ENCODE results near the gene QPRT. TPM values are rescaled to one million over a fixed set of nuclear protein-coding genes. Genes with fewer than 3 reads are reported as not detected.

QPRT gene
- total and polyA plus RNA-seq, 2 of the 8 experiments (the other 6 are each of a cell fraction or from before 2014, with no cell fraction given): 89.0 to 102 TPM

GRCh38 chr16:29683543-29684090 is 4.6 kb downstream of the QPRT start:
- Histone ChIP-seq H2BK20ac (ENCODE audit: low read length) (no peak overlapping the region), H3K4me3 (ENCODE audit: extremely low read depth in 1 of 4, insufficient read depth in 2 of 4, low read depth in 3 of 4, low read length in 4 of 4) (no peak overlapping the region), H3K14ac (ENCODE audit: insufficient read length) (no peak overlapping the region), H2AFZ (ENCODE audit: low read length) (no peak overlapping the region), H3K9me3 (ENCODE audit: insufficient read depth in 2 of 2, low read depth in 1 of 2, low read length in 1 of 2) (no peaks in the 10 kb centered on the region), H3K36me3 (ENCODE audit: control insufficient read depth in 2 of 4, insufficient read depth in 4 of 4, low read length in 3 of 4) (peaks cover 0 to 25% (median 3%) of the 10 kb centered on the region in 4 experiments; a peak in 2 of 8 replicates), H2BK5ac (ENCODE audit: low read depth, low read length) (no peak overlapping the region), H2BK15ac (ENCODE audit: low read length) (no peak overlapping the region), H4K5ac (ENCODE audit: insufficient read length, low read depth, low read length) (no peak overlapping the region), H3K56ac (replicated peaks; ENCODE audit: insufficient read length, low read depth, low read length) (no peak overlapping the region), H2BK12ac (ENCODE audit: low read depth, low read length) (no peak overlapping the region), H4K91ac (replicated peaks; ENCODE audit: insufficient read length, low read length) (no peak overlapping the region), H2BK120ac (replicated peaks; ENCODE audit: low read depth, low read length) (no peak overlapping the region), H3K18ac (ENCODE audit: extremely low read depth, low read length) (no peak overlapping the region), H4K8ac (ENCODE audit: extremely low read depth, insufficient read depth, low read length) (no peak overlapping the region), H3K4ac (replicated peaks; ENCODE audit: insufficient read length, low read depth, low read length) (no peak overlapping the region), H3K9ac (replicated peaks in 1 of 4; ENCODE audit: extremely low read depth in 1 of 4, low read depth in 3 of 4, low read length in 3 of 4) (no peak overlapping the region), H4K20me1 (replicated peaks in 1 of 2; ENCODE audit: control insufficient read depth in 1 of 2, insufficient read depth in 2 of 2, low read length in 2 of 2) (peaks cover 0 to 4% of the 10 kb centered on the region in 2 experiments), H3K4me1 (replicated peaks in 1 of 4; ENCODE audit: control insufficient read depth in 3 of 4, insufficient read depth in 4 of 4, low read length in 3 of 4) (peaks cover 6 to 12% (median 7%) of the 10 kb centered on the region in 4 experiments), H3K79me1 (ENCODE audit: low read depth, low read length) (peaks cover 11% of the 10 kb centered on the region), H3K27me3 (replicated peaks in 1 of 4; ENCODE audit: control insufficient read depth in 3 of 4, extremely low read depth in 1 of 4, insufficient read depth in 3 of 4, low read length in 3 of 4) (no peaks in the 10 kb centered on the region), H3K23ac (ENCODE audit: insufficient read length) (no peak overlapping the region), H3K4me2 (ENCODE audit: insufficient read depth in 1 of 2, low read depth in 2 of 2, low read length in 2 of 2) (no peak overlapping the region), H3K23me2 (ENCODE audit: low read depth, low read length) (peaks cover 6% of the 10 kb centered on the region; the same call in 1 of the 2 replicates), H3K27ac (ENCODE audit: low read depth, low read length) (no peak overlapping the region), H3K79me2 (ENCODE audit: control insufficient read depth in 1 of 2, insufficient read depth in 2 of 2, low read length in 2 of 2) (peaks cover 0 to 69% of the 10 kb centered on the region in 2 experiments; a peak in 3 of 4 replicates), H2AK5ac (ENCODE audit: low read depth, low read length) (no peak overlapping the region)
- DNase-seq (ENCODE audit: low read depth in 1 of 2, low spot score in 2 of 2): no peak
- FAIRE-seq: no peak
- POLR2A ChIA-PET (ENCODE audit: partially characterized antibody): interaction anchor here (1.3 to 9.8 kb wide), 4 partner anchors 6 to 40 kb away, joined by 3 to 130 read pairs (median 62); partner anchors contain the start of gene QPRT
- CTCF ChIA-PET (ENCODE audit: partially characterized antibody): interaction anchor here (1.0 kb wide), 1 partner anchor 42 kb away, joined by 3 read pairs; no protein-coding TSS in a partner anchor
- 94% methylated on average over 9 of the region's 9 CpGs; no CpG with 5 or more reads in 1 of the 2 experiments for WGBS, 2 experiments (ENCODE audit: extremely low coverage in 1 of 2, insufficient coverage in 1 of 2, insufficient read length in 1 of 2, insufficient replicate concordance in 2 of 2, low coverage in 1 of 2, low lambda C conversion rate in 2 of 2, missing lambda C conversion rate in 1 of 2)
- no peak for TF ChIP-seq TEAD4 (IDR thresholded peaks at IDR 0.05; ENCODE audit: low read depth, low read length)
- TF ChIP-seq CBX8 (IDR thresholded peaks at IDR 0.05; ENCODE audit: borderline replicate concordance, low read depth, low read length): no peak
- no peak for TF ChIP-seq KDM5A (IDR thresholded peaks at IDR 0.05; ENCODE audit: low read length)
- no peak for TF ChIP-seq KDM1A (IDR thresholded peaks at IDR 0.05; ENCODE audit: borderline replicate concordance, low read length)
- TF ChIP-seq RFX5 (IDR thresholded peaks at IDR 0.05; ENCODE audit: borderline replicate concordance, low read depth, low read length): no peak
- TF ChIP-seq BCL11A (IDR thresholded peaks at IDR 0.05; ENCODE audit: low read depth in 2 of 2, low read length in 2 of 2): no peak
- no peak for TF ChIP-seq EZH2 (IDR thresholded peaks at IDR 0.05; ENCODE audit: low read depth, low read length, severe bottlenecking)
- no peak for TF ChIP-seq SIRT6 (IDR thresholded peaks at IDR 0.05; ENCODE audit: low read length)
- no peak for TF ChIP-seq KDM4A (IDR thresholded peaks at IDR 0.05; ENCODE audit: low read depth, low read length, severe bottlenecking)
- TF ChIP-seq CTCF (IDR thresholded peaks at IDR 0.05; ENCODE audit: control extremely low read depth in 1 of 3, insufficient read depth in 1 of 3, low read depth in 1 of 3, low read length in 3 of 3): no peak
- TF ChIP-seq CREB1 (IDR thresholded peaks at IDR 0.05): no peak
